Ishikawa (cell line): ENCODE measurements around the gene MIA3.

Experiments
- CEBPB ChIP-seq: IDR thresholded peaks from 2 replicates; pipeline ENCODE4 v1.6.1; 2012
- EP300 ChIP-seq: IDR thresholded peaks from 2 replicates; pipeline ENCODE4 v1.6.1; 2012; ENCODE audit warnings: borderline replicate concordance
- RAD21 ChIP-seq: IDR thresholded peaks from 2 replicates; pipeline ENCODE4 v1.6.1; 2012; ENCODE audit warnings: low read depth
- TAF1 ChIP-seq: IDR thresholded peaks from 2 replicates; pipeline ENCODE4 v1.6.1; 2012; ENCODE audit warnings: low read depth, mild to moderate bottlenecking
- TEAD4 ChIP-seq: IDR thresholded peaks from 2 replicates; pipeline ENCODE4 v1.6.1; 2012
- YY1 ChIP-seq: IDR thresholded peaks from 2 replicates; pipeline ENCODE4 v1.6.1; 2012; ENCODE audit warnings: low read depth
- TF ChIP-seq, protein P1 (sequence below): IDR thresholded peaks from 2 replicates; pipeline ENCODE4 v1.6.1; 2012

DNA sequence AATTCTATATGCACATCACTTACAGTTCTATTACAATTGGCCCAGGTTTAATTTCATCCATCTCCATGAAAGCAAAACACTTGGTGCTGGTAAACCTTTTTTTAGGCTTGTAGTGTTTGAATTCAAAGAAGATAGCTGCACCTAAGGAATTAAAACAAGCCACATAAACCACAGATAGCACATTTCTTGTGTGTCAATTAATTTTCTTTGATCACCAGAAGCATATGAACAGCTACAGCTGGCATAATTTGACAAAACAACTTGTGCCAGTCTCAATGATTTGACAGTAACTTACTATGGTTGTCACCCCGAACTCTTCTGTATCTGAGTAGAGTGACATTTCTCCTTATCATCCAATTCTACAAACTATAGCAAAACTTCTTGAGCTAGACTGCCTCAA lies 52.2 kb downstream of the MIA3 start:
- TF ChIP-seq EP300 (no peak), RAD21 (no peak), YY1 (no peak), CEBPB (no peak), TAF1 (no peak), TEAD4 (no peak)
- TF ChIP-seq, protein P1, sequence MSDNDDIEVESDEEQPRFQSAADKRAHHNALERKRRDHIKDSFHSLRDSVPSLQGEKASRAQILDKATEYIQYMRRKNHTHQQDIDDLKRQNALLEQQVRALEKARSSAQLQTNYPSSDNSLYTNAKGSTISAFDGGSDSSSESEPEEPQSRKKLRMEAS: no peak
